ENCODE data around the gene LZTR1.

DNA sequence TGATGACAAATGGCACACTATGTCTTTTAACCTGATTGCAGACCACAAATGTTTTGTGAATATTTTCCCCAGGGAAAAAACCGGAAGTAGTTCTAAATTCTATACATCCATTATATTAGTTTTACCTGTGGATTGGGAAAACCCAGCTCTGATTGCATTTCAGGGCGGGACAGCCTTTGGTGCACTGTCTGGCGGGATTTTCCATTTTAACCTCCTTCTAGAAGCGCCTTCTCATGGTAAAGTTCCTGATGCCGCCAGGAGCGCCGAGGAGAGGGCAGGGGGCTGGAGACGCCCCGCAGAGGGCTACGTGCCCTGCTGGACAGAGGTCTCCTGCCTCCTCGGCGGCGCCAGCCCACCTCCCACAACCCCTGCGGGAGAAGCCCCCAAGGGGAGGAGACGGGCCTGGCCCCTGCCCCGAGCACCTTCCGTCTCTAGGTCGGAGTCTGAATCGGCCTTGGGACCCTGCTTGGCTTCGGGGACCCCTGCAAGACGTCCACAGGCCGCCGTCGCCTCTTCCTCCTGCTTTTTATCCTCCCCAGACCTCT is 31.6 kb downstream of the LZTR1 start:
- TF ChIP-seq, protein P1, sequence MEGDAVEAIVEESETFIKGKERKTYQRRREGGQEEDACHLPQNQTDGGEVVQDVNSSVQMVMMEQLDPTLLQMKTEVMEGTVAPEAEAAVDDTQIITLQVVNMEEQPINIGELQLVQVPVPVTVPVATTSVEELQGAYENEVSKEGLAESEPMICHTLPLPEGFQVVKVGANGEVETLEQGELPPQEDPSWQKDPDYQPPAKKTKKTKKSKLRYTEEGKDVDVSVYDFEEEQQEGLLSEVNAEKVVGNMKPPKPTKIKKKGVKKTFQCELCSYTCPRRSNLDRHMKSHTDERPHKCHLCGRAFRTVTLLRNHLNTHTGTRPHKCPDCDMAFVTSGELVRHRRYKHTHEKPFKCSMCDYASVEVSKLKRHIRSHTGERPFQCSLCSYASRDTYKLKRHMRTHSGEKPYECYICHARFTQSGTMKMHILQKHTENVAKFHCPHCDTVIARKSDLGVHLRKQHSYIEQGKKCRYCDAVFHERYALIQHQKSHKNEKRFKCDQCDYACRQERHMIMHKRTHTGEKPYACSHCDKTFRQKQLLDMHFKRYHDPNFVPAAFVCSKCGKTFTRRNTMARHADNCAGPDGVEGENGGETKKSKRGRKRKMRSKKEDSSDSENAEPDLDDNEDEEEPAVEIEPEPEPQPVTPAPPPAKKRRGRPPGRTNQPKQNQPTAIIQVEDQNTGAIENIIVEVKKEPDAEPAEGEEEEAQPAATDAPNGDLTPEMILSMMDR (conservative IDR thresholded peaks at IDR 0.05; ENCODE audit: low read depth, low read length), result no peak
- no peak for TF ChIP-seq EZH2 (IDR thresholded peaks at IDR 0.05; ENCODE audit: low read length, unreplicated experiment)

Measured in PC-3 (cell line).